KMS-11 (cell line): ENCODE measurements around the gene GNL1.
A peak's percentile ranks its signal among the peaks of the same experiment; 100 is the strongest.

Experiments used
- H2AFZ ChIP-seq: fragments of 200-600 bp; sonication (generic); 2 replicates; pipeline ENCODE4 v1.6.1; 2016; ENCODE audit warnings: antibody characterized with exemption, mixed run types, low read depth
- H3K27ac ChIP-seq: fragments of 200-600 bp; sonication (generic); 2 replicates; pipeline ENCODE4 v1.6.1; 2016; ENCODE audit warnings: mild to moderate bottlenecking, mixed run types
- H3K27me3 ChIP-seq: fragments of 200-600 bp; sonication (generic); 2 replicates; pipeline ENCODE4 v1.6.1; 2017; ENCODE audit warnings: mild to moderate bottlenecking, low read depth, mixed run types, moderate library complexity; ENCODE audit not compliant: insufficient read depth
- H3K36me3 ChIP-seq: fragments of 200-600 bp; sonication (generic); 2 replicates; pipeline ENCODE4 v1.6.1; 2017; ENCODE audit warnings: mild to moderate bottlenecking, mixed run types; ENCODE audit not compliant: insufficient read depth
- H3K4me1 ChIP-seq: fragments of 200-600 bp; sonication (generic); 2 replicates; pipeline ENCODE4 v1.6.1; 2016; ENCODE audit warnings: mild to moderate bottlenecking, low read depth, mixed run types; ENCODE audit not compliant: poor library complexity, severe bottlenecking
- H3K4me2 ChIP-seq: fragments of 200-600 bp; sonication (generic); 2 replicates; pipeline ENCODE4 v1.7.0; 2016; ENCODE audit warnings: mild to moderate bottlenecking, mixed run types
- H3K4me3 ChIP-seq: fragments of 200-600 bp; sonication (generic); IDR thresholded peaks from 2 replicates; pipeline ENCODE4 v1.6.1; 2017; ENCODE audit warnings: low read depth, low read length, mixed read lengths; ENCODE audit not compliant: insufficient read depth
- H3K79me2 ChIP-seq: fragments of 200-600 bp; sonication (generic); 2 replicates; pipeline ENCODE4 v1.6.1; 2016; ENCODE audit warnings: low read depth, mixed run types; ENCODE audit not compliant: insufficient read depth
- H3K9ac ChIP-seq: fragments of 200-600 bp; sonication (generic); 2 replicates; pipeline ENCODE4 v1.6.1; 2016; ENCODE audit warnings: mild to moderate bottlenecking, mixed run types
- H4K20me1 ChIP-seq: fragments of 200-600 bp; sonication (generic); 2 replicates; pipeline ENCODE4 v1.6.1; 2016; ENCODE audit warnings: mild to moderate bottlenecking, mixed run types; ENCODE audit not compliant: insufficient read depth
- TF ChIP-seq, protein P1 (sequence below): fragments of 200-600 bp; sonication (generic); conservative IDR thresholded peaks from 2 replicates; pipeline ENCODE4 v1.6.1; 2017; ENCODE audit warnings: low read depth, mild to moderate bottlenecking, antibody characterized with exemption, low read length, moderate library complexity, mixed read lengths

Gene GNL1

GRCh38 chr6:30515944-30516753 lies 40.1 kb downstream of the GNL1 start:
- Histone ChIP-seq H3K4me3 (no peak overlapping the region), H4K20me1 (no peaks in the 10 kb centered on the region), H3K79me2 (no peaks in the 10 kb centered on the region), H3K27ac (peak overlapping the region; percentile 48), H3K4me2 (peak overlapping the region; percentile 55), H3K36me3 (no peaks in the 10 kb centered on the region), H2AFZ (peak overlapping the region; percentile 84), H3K27me3 (no peaks in the 10 kb centered on the region), H3K9ac (peak overlapping the region; percentile 44; the same call in 1 of the 2 replicates), H3K4me1 (peaks cover 3% of the 10 kb centered on the region)
- TF ChIP-seq, protein P1, sequence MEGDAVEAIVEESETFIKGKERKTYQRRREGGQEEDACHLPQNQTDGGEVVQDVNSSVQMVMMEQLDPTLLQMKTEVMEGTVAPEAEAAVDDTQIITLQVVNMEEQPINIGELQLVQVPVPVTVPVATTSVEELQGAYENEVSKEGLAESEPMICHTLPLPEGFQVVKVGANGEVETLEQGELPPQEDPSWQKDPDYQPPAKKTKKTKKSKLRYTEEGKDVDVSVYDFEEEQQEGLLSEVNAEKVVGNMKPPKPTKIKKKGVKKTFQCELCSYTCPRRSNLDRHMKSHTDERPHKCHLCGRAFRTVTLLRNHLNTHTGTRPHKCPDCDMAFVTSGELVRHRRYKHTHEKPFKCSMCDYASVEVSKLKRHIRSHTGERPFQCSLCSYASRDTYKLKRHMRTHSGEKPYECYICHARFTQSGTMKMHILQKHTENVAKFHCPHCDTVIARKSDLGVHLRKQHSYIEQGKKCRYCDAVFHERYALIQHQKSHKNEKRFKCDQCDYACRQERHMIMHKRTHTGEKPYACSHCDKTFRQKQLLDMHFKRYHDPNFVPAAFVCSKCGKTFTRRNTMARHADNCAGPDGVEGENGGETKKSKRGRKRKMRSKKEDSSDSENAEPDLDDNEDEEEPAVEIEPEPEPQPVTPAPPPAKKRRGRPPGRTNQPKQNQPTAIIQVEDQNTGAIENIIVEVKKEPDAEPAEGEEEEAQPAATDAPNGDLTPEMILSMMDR, result no peak

- peaks cover 3% of the 10 kb centered on the region for H3K4me1 ChIP-seq
- no peak overlapping the region for H3K27ac ChIP-seq
- H3K4me3 ChIP-seq, result no peak overlapping the region
- TF ChIP-seq, protein P1, result no peak
- H3K9ac ChIP-seq, result no peak overlapping the region
- H4K20me1 ChIP-seq, result no peaks in the 10 kb centered on the region
- no peak overlapping the region; the same call in 1 of the 2 replicates for H2AFZ ChIP-seq
- H3K79me2 ChIP-seq, result no peaks in the 10 kb centered on the region
- no peaks in the 10 kb centered on the region for H3K36me3 ChIP-seq
- H3K4me2 ChIP-seq, result no peak overlapping the region
- peaks cover 4% of the 10 kb centered on the region; the same call in 1 of the 2 replicates for H3K27me3 ChIP-seq
These were observed 41.2 kb downstream of the GNL1 start for GRCh38 chr6:30515106-30515505.

- no peaks in the 10 kb centered on the region for H3K36me3 ChIP-seq
- H3K79me2 ChIP-seq, result no peaks in the 10 kb centered on the region
- peaks cover 4% of the 10 kb centered on the region; the same call in 1 of the 2 replicates for H3K27me3 ChIP-seq
- H3K4me3 ChIP-seq, result no peak overlapping the region
- H3K4me2 ChIP-seq, result no peak overlapping the region
- no peak overlapping the region for H2AFZ ChIP-seq
- TF ChIP-seq, protein P1, result no peak
- peaks cover 17% of the 10 kb centered on the region for H3K4me1 ChIP-seq
- no peaks in the 10 kb centered on the region for H4K20me1 ChIP-seq
- no peak overlapping the region for H3K27ac ChIP-seq
- no peak overlapping the region for H3K9ac ChIP-seq
These were observed 42.8 kb downstream of the GNL1 start for GRCh38 chr6:30513451-30513850.

GRCh38 chr6:30511169-30511546 lies 45.1 kb downstream of the GNL1 start:
- H3K4me2 ChIP-seq, result no peak overlapping the region
- no peak overlapping the region for H3K9ac ChIP-seq
- H3K27ac ChIP-seq, result no peak overlapping the region

More at GRCh38 chr6:30511169-30511546, 45.1 kb downstream of the GNL1 start:
- Histone ChIP-seq H3K4me1 (peaks cover 22% of the 10 kb centered on the region), H3K27me3 (peaks cover 4% of the 10 kb centered on the region; the same call in 1 of the 2 replicates), H2AFZ (no peak overlapping the region), H3K4me3 (no peak overlapping the region), H3K79me2 (no peaks in the 10 kb centered on the region), H3K36me3 (no peaks in the 10 kb centered on the region), H4K20me1 (no peaks in the 10 kb centered on the region)
- TF ChIP-seq, protein P1, result no peak
